Esophagus (tissue), 2 donors: ENCODE data around the gene SLC35E1. TPM values are rescaled to one million over a fixed set of nuclear protein-coding genes. Genes with fewer than 3 reads are reported as not detected.
A peak's percentile ranks its signal among the peaks of the same experiment; 100 is the strongest.
"Not testable (repeated sequence)": the region's sequence is repeated elsewhere in the genome, so short reads cannot be mapped to it uniquely, and the experiment has no call there.

ENCODE experiments used
- H3K27ac ChIP-seq, 2 donors: one replicate each; pipeline ENCODE4 v1.5.1; 2013; ENCODE audit warnings: low read depth in 2 of 2, mild to moderate bottlenecking in 2 of 2, inconsistent platforms in 1 of 2, low read length in 1 of 2, moderate library complexity in 1 of 2
- H3K27me3 ChIP-seq, 2 donors: one replicate each; pipeline ENCODE4 v1.6.1; 2013; ENCODE audit warnings: low read length in 2 of 2, control low read depth in 1 of 2, mild to moderate bottlenecking in 1 of 2; ENCODE audit not compliant: insufficient read depth in 2 of 2, control insufficient read depth in 1 of 2
- H3K36me3 ChIP-seq, 2 donors: one replicate each; pipeline ENCODE4 v1.6.1; 2013; ENCODE audit warnings: low read length in 1 of 2; ENCODE audit not compliant: control insufficient read depth in 2 of 2, insufficient read depth in 2 of 2
- H3K4me1 ChIP-seq, 2 donors: one replicate each; pipeline ENCODE4 v1.6.1; 2013; ENCODE audit warnings: low read length in 1 of 2; ENCODE audit not compliant: control insufficient read depth in 2 of 2, insufficient read depth in 2 of 2
- H3K4me3 ChIP-seq, 2 donors: one replicate each; pipeline ENCODE4 v1.5.1; 2013; ENCODE audit warnings: low read length in 2 of 2, mild to moderate bottlenecking in 2 of 2, low read depth in 1 of 2, moderate library complexity in 1 of 2
- H3K9me3 ChIP-seq, 2 donors: one replicate each; pipeline ENCODE4 v1.6.1; 2013; ENCODE audit warnings: mild to moderate bottlenecking in 2 of 2, low read depth in 1 of 2, low read length in 1 of 2, moderate library complexity in 1 of 2; ENCODE audit not compliant: control insufficient read depth in 2 of 2, insufficient read depth in 1 of 2
- WGBS, 2 donors: extraction: QIAGEN DNeasy Blood & Tissue Kit; methylation state at CpG; one replicate each; pipeline ENCODE4 v1.1.7; 2013; 5-methylcytosine and 5-hydroxymethylcytosine counted together
- polyA plus RNA-seq, 2 donors: library from polyadenylated mRNA; stranded (reverse); fragments of 200-250 nt; gene quantifications; one replicate each; pipeline ENCODE4 v1.2.3, GENCODE V29; 2013
- donor health status: healthy with polysubstance abuse.
- donor health status: Bipolar disorder and iron deficiency.

The SLC35E1 gene
- polyA plus RNA-seq, 2 donors, result 15.5 to 20.6 TPM

- Histone ChIP-seq H3K4me3 (no peak overlapping the region), H3K36me3 (peaks cover 12 to 34% of the 10 kb centered on the region in 2 donors), H3K27ac (peak overlapping the region; percentile 33 to 57), H3K4me1 (peaks cover 0 to 6% of the 10 kb centered on the region in 2 donors), H3K9me3 (no peaks in the 10 kb centered on the region), H3K27me3 (no peaks in the 10 kb centered on the region)
- WGBS, 2 donors, result 61 to 78% methylated on average over 10 of the region's 10 CpGs
Observed at GRCh38 chr19:16566161-16566560, 6.1 kb downstream of the SLC35E1 start.

- WGBS, 2 donors, result 67 to 73% methylated on average over 7 of the region's 7 CpGs
- H3K9me3 ChIP-seq, result no peaks in the 10 kb centered on the region
- peaks cover 0 to 3% of the 10 kb centered on the region in 2 donors for H3K4me1 ChIP-seq
- H3K36me3 ChIP-seq, result peaks cover 12 to 39% of the 10 kb centered on the region in 2 donors
- no peak overlapping the region for H3K27ac ChIP-seq
- no peaks in the 10 kb centered on the region for H3K27me3 ChIP-seq
- H3K4me3 ChIP-seq, result no peak overlapping the region
Observed at GRCh38 chr19:16564842-16565241, 7.4 kb downstream of the SLC35E1 start.

DNA sequence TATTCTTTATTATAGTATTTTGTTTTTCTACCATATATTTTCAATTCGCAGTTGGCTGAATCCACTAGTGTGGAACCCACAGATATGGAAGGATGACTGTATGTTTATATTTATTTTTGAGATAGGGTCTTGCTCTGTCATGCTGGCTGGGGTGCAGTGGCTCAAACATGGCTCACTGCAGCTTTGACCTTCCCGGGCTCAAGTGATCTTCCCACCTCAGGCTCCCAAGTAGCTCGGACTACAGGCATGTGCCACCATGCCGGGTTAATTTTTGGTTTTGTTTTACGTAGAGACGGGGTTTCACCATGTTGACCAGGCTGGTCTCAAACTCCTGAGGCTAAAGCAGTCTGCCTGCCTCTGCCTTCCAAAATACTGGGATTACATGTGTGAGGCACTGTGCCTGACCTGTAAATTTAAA lies 9.6 kb downstream of the SLC35E1 start:
- peaks cover 12 to 31% of the 10 kb centered on the region in 2 donors for H3K36me3 ChIP-seq
- H3K27me3 ChIP-seq, result no peaks in the 10 kb centered on the region
- 94 to 95% methylated on average over 6 of the region's 6 CpGs for WGBS, 2 donors

DNA sequence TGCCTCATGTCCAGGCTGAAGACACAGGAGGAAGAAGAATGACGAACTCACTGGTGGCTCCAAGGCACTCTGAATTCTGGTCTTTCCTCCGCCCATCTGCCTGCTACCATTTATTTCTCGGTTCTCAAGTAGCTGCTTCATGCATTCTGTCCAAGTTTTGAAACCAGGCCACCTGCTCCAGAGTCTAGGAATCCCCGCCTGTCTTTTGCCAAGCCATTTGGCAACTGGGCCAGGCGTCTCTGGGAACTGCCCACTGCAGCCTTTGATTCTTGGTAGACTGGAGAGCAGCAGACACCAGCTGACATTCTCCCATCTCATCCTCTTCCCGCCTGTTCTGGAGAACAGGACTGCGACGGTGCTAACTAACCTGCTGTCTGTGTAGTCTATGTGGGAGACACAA lies 10.8 kb downstream of the SLC35E1 start:
- Histone ChIP-seq H3K4me1 (peaks cover 0 to 3% of the 10 kb centered on the region in 2 donors), H3K36me3 (peaks cover 12 to 29% of the 10 kb centered on the region in 2 donors), H3K27me3 (no peaks in the 10 kb centered on the region), H3K9me3 (no peaks in the 10 kb centered on the region), H3K27ac (no peak overlapping the region), H3K4me3 (no peak overlapping the region)
- WGBS, 2 donors, result 83 to 90% methylated on average over 8 of the region's 8 CpGs

More for the DNA sequence above, 9.6 kb downstream of the SLC35E1 start:
- Histone ChIP-seq H3K4me3 (no peak overlapping the region), H3K27ac (no peak overlapping the region), H3K9me3 (no peaks in the 10 kb centered on the region), H3K4me1 (peaks cover 0 to 3% of the 10 kb centered on the region in 2 donors)

DNA sequence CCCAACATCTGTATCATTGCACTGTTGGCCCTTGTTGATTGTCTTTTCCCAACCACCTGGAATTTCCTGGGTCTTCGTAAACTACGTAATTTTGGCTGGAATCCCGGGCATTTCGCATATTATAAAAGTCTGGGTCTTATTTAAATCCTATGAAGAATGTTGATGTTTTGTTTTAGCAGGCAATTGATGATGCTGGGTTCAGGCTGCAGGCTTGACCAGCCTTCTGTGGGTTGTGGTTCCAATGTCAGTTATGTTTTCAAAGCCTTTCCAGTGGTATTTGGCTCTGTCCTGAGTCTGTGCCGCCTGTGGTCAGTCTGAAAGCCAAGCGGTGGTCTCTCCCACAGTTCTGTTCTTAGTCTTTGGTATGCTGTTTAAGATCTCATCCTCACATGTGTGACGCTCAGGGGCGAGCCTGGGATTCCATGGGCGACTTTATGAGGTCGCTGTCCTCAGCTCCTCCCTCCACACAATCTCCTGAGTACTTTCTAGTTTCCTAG lies 12.4 kb downstream of the SLC35E1 start:
- Histone ChIP-seq H3K36me3 (peaks cover 15 to 30% of the 10 kb centered on the region in 2 donors), H3K4me1 (no peaks in the 10 kb centered on the region), H3K9me3 (no peaks in the 10 kb centered on the region), H3K27me3 (no peaks in the 10 kb centered on the region), H3K27ac (no peak overlapping the region), H3K4me3 (no peak overlapping the region)
- 91% methylated on average over 10 of the region's 10 CpGs for WGBS, 2 donors

GRCh38 chr19:16554776-16555175 lies 17.4 kb downstream of the SLC35E1 start:
- Histone ChIP-seq H3K4me3 (no peak overlapping the region), H3K27ac (no peak overlapping the region), H3K9me3 (no peaks in the 10 kb centered on the region), H3K27me3 (no peaks in the 10 kb centered on the region), H3K36me3 (peaks cover 14 to 27% of the 10 kb centered on the region in 2 donors), H3K4me1 (no peaks in the 10 kb centered on the region)
- WGBS, 2 donors, result 87 to 89% methylated on average over 8 of the region's 8 CpGs

- WGBS, 2 donors, result 93 to 95% methylated on average over 6 of the region's 6 CpGs
- not testable (repeated sequence) for H3K27me3 ChIP-seq, H3K4me1 ChIP-seq, H3K27ac ChIP-seq, H3K4me3 ChIP-seq, H3K9me3 ChIP-seq
- H3K36me3 ChIP-seq, result peaks cover 14 to 27% of the 10 kb centered on the region in 2 donors
Observed at GRCh38 chr19:16551902-16552301, 20.3 kb downstream of the SLC35E1 start.

DNA sequence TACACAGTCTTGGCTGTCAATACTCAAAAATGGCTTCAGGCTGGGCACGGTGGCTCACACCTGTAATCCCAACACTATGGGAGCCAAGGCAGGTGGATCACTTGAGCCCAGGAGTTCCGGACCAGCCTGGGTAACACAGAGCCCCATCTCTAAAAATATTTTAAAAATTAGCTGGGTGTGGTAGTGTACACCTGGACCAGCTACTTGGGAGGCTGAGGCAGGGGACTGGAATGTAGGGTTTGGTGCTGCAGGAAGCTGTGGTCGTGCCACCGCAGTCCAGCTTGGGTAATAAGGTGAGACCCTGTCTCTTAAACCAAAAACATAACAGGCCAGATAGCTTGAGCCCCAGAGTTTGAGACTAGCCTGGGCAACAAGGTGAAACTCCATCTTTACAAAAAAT lies 23.3 kb downstream of the SLC35E1 start:
- no peak overlapping the region for H3K27ac ChIP-seq
- no peak overlapping the region for H3K4me3 ChIP-seq
- H3K36me3 ChIP-seq, result peaks cover 9 to 17% of the 10 kb centered on the region in 2 donors
- WGBS, 2 donors, result 86% methylated on average over 4 of the region's 4 CpGs
- H3K9me3 ChIP-seq, result no peaks in the 10 kb centered on the region
- H3K4me1 ChIP-seq, result no peaks in the 10 kb centered on the region
- H3K27me3 ChIP-seq, result no peaks in the 10 kb centered on the region

- Histone ChIP-seq H3K27me3 (no peaks in the 10 kb centered on the region), H3K4me1 (no peaks in the 10 kb centered on the region), H3K27ac (no peak overlapping the region), H3K4me3 (no peak overlapping the region), H3K36me3 (no peaks in the 10 kb centered on the region), H3K9me3 (no peaks in the 10 kb centered on the region)
- 88 to 89% methylated on average over 11 of the region's 11 CpGs for WGBS, 2 donors
Observed at GRCh38 chr19:16544473-16545231, 27.6 kb downstream of the SLC35E1 start.

GRCh38 chr19:16543734-16544133 lies 28.5 kb downstream of the SLC35E1 start:
- not testable (repeated sequence) for H3K4me1 ChIP-seq, H3K36me3 ChIP-seq, H3K4me3 ChIP-seq, H3K27ac ChIP-seq, H3K9me3 ChIP-seq, H3K27me3 ChIP-seq
- 77 to 80% methylated on average over 6 of the region's 6 CpGs for WGBS, 2 donors
